Measurements from ENCODE around the gene SLC7A1. TPM values are rescaled to one million over a fixed set of nuclear protein-coding genes. Genes with fewer than 3 reads are reported as not detected.

SLC7A1 gene
- total and polyA plus RNA-seq, 2 of the 4 experiments (the other 2 are of a cell fraction) = 9.7 to 22.3 TPM

- H3K4me3 ChIP-seq (ENCODE audit: insufficient read depth, low read depth, low read length) = no peak overlapping the region
- H2BK5ac ChIP-seq (ENCODE audit: low read depth, low read length, poor library complexity, severe bottlenecking) = no peak overlapping the region
- ATAC-seq (ENCODE audit: low read depth) (peak; percentile 53; the same call in 1 of the 2 replicates), DNase-seq (peak; percentile 58)
- in situ Hi-C loops (cut with MboI; ENCODE audit: low sequenced_read_pairs) = no loop called here
- BruUV-seq (replicated peaks) = no TSS peak
- H4K8ac ChIP-seq (ENCODE audit: low read depth in 2 of 2, low read length in 2 of 2) = no peak overlapping the region
- no peak overlapping the region for H3K14ac ChIP-seq (replicated peaks; ENCODE audit: low read depth, low read length)
- peaks cover 2% of the 10 kb centered on the region for H3K4me1 ChIP-seq (ENCODE audit: control insufficient read depth, insufficient read depth, low read length)
- 20% methylated on average over 1 of the region's 6 CpGs; no CpG with 5 or more reads in 1 of the 2 experiments for WGBS, 2 experiments (ENCODE audit: extremely low coverage in 2 of 2, insufficient read length in 1 of 2)
- H3K56ac ChIP-seq (ENCODE audit: extremely low read depth, insufficient read depth, low read length) = no peak overlapping the region
- H3K36me3 ChIP-seq (ENCODE audit: control insufficient read depth, insufficient read depth, low read length) = no peaks in the 10 kb centered on the region
- intact Hi-C loops (cut with micrococcal nuclease) = no loop called here
- dilution Hi-C loops (cut with HindIII; ENCODE audit: low sequenced_read_pairs, unreplicated experiment) = no loop called here
- H2BK120ac ChIP-seq (ENCODE audit: low read depth, low read length) = no peak overlapping the region
- no peak overlapping the region for H3K23ac ChIP-seq (ENCODE audit: low read depth, low read length)
- peaks cover 8% of the 10 kb centered on the region for H3K27me3 ChIP-seq (ENCODE audit: control insufficient read depth, insufficient read depth, low read length)
- no peak overlapping the region for H2AK5ac ChIP-seq (ENCODE audit: low read depth, low read length)
- TF ChIP-seq CHD1 (IDR thresholded peaks at IDR 0.05; ENCODE audit: low read depth, low read length) = no peak
- no peak for TF ChIP-seq USF2 (IDR thresholded peaks at IDR 0.05; ENCODE audit: low read depth, low read length)
- TF ChIP-seq POLR2A (IDR thresholded peaks at IDR 0.05; ENCODE audit: low read depth, low read length) = no peak
- TF ChIP-seq MXI1 (IDR thresholded peaks at IDR 0.05; ENCODE audit: borderline replicate concordance, low read depth, low read length) = no peak
- TF ChIP-seq RFX5 (IDR thresholded peaks at IDR 0.05; ENCODE audit: low read depth, low read length) = no peak
- TF ChIP-seq CEBPB (IDR thresholded peaks at IDR 0.05; ENCODE audit: low read depth, low read length) = peak; percentile 66; the same call in 1 of the 2 replicates
- TF ChIP-seq RCOR1 (IDR thresholded peaks at IDR 0.05; ENCODE audit: insufficient replicate concordance, low read length) = no peak
- TF ChIP-seq, protein P1, sequence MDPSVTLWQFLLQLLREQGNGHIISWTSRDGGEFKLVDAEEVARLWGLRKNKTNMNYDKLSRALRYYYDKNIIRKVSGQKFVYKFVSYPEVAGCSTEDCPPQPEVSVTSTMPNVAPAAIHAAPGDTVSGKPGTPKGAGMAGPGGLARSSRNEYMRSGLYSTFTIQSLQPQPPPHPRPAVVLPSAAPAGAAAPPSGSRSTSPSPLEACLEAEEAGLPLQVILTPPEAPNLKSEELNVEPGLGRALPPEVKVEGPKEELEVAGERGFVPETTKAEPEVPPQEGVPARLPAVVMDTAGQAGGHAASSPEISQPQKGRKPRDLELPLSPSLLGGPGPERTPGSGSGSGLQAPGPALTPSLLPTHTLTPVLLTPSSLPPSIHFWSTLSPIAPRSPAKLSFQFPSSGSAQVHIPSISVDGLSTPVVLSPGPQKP (IDR thresholded peaks at IDR 0.05; ENCODE audit: borderline replicate concordance, low read depth, low read length) = no peak
- no peak for TF ChIP-seq BHLHE40 (IDR thresholded peaks at IDR 0.05; ENCODE audit: low read depth, low read length)
- no peak for TF ChIP-seq NFE2L2 (IDR thresholded peaks at IDR 0.05; ENCODE audit: low read depth, low read length)
- TF ChIP-seq MAFK (IDR thresholded peaks at IDR 0.05; ENCODE audit: low read depth, low read length) = no peak
- TF ChIP-seq SMC3 (IDR thresholded peaks at IDR 0.05; ENCODE audit: low read depth, low read length) = peak; percentile 84
- TF ChIP-seq CTCF (conservative IDR thresholded peaks at IDR 0.05; ENCODE audit: low read depth, low read length) = peak; percentile 99
- peak; percentile 65 for TF ChIP-seq RAD21 (IDR thresholded peaks at IDR 0.05; ENCODE audit: low read length)
- TF ChIP-seq FOS (IDR thresholded peaks at IDR 0.05; ENCODE audit: low read depth, low read length) = no peak
- no peak for TF ChIP-seq MAZ (IDR thresholded peaks at IDR 0.05; ENCODE audit: borderline replicate concordance, low read depth, low read length)
- no peak overlapping the region for H3K18ac ChIP-seq (ENCODE audit: low read depth, low read length)
- no peaks in the 10 kb centered on the region for H3K9me3 ChIP-seq (ENCODE audit: control insufficient read depth, insufficient read depth, low read length)
- ChIA-PET POLR2A (ENCODE audit: unreplicated experiment) (no interaction called here), CTCF (interaction anchor here (0.5 to 2.7 kb wide), 2 partner anchors 17 to 39 kb away, joined by 4 to 10 read pairs; no protein-coding TSS in a partner anchor)
- no peak overlapping the region for H2AK9ac ChIP-seq (replicated peaks; ENCODE audit: low read depth, low read length, poor library complexity)
- no peak overlapping the region for H3K9ac ChIP-seq (ENCODE audit: low read depth, low read length)
- H4K20me1 ChIP-seq (ENCODE audit: insufficient read depth, low read length) = no peaks in the 10 kb centered on the region
- no peak overlapping the region for H2BK20ac ChIP-seq (ENCODE audit: low read depth, low read length)
- no peak overlapping the region for H3K27ac ChIP-seq (ENCODE audit: insufficient read depth, low read length)
- H4K91ac ChIP-seq (ENCODE audit: insufficient read depth, low read depth, low read length) = no peak overlapping the region
- no peak overlapping the region for H4K5ac ChIP-seq (ENCODE audit: low read depth, low read length)
- no peaks in the 10 kb centered on the region; the same call in 1 of the 2 replicates for H3K9me1 ChIP-seq (ENCODE audit: insufficient read depth, low read length)
- H3K79me1 ChIP-seq (ENCODE audit: low read depth in 1 of 2, low read length in 2 of 2) = no peaks in the 10 kb centered on the region
- H2BK15ac ChIP-seq (ENCODE audit: low read depth, low read length) = no peak overlapping the region
- H3K4ac ChIP-seq (ENCODE audit: low read depth, low read length) = no peak overlapping the region
- H3K4me2 ChIP-seq (ENCODE audit: low read depth, low read length) = no peak overlapping the region
- H2AFZ ChIP-seq (replicated peaks; ENCODE audit: low read length, poor library complexity) = no peak overlapping the region
These were observed 123.0 kb downstream of the SLC7A1 start for GRCh38 chr13:29472332-29472961.
